Astrocyte (in vitro differentiated cells and primary cell): ENCODE measurements around the gene ABCA3. TPM values are rescaled to one million over a fixed set of nuclear protein-coding genes. Genes with fewer than 3 reads are reported as not detected.

Experiments used
- DNase-seq: peaks from one replicate; pipeline ENCODE4 v3.0.0-alpha.2; 2010; ENCODE audit warnings: low read depth
- FAIRE-seq: peaks from 2 replicates; lab custom pipeline; 2011; peaks lifted over from hg19 to GRCh38; lab: Jason Lieb, UNC
- H2AFZ ChIP-seq: 2 replicates; pipeline ENCODE4 v1.6.0; 2012; ENCODE audit warnings: low read depth, low read length, inconsistent platforms
- H3K27ac ChIP-seq: 2 replicates; pipeline ENCODE4 v1.5.1; 2011; ENCODE audit warnings: low read depth, low read length, inconsistent platforms
- H3K27me3 ChIP-seq: 2 replicates; pipeline ENCODE4 v1.6.0; 2011; ENCODE audit warnings: low read length, inconsistent platforms; ENCODE audit not compliant: insufficient read depth
- H3K36me3 ChIP-seq: 2 replicates; pipeline ENCODE4 v1.5.1; 2011; ENCODE audit warnings: low read length, inconsistent platforms; ENCODE audit not compliant: insufficient read depth
- H3K4me1 ChIP-seq: 2 replicates; pipeline ENCODE4 v1.5.1; 2011; ENCODE audit warnings: low read length, inconsistent platforms; ENCODE audit not compliant: insufficient read depth
- H3K4me2 ChIP-seq: 2 replicates; pipeline ENCODE4 v1.6.0; 2012; ENCODE audit warnings: low read length, inconsistent platforms
- H3K4me3 ChIP-seq: 2 replicates; pipeline ENCODE4 v1.5.1; 2011; ENCODE audit warnings: low read depth, mild to moderate bottlenecking, low read length, inconsistent platforms; ENCODE audit not compliant: insufficient read depth
- H3K79me2 ChIP-seq: 2 replicates; pipeline ENCODE4 v1.6.0; 2012; ENCODE audit warnings: mild to moderate bottlenecking, low read length, inconsistent platforms; ENCODE audit not compliant: insufficient read depth
- H3K9ac ChIP-seq: 2 replicates; pipeline ENCODE4 v1.6.0; 2012; ENCODE audit warnings: mild to moderate bottlenecking, low read length, inconsistent platforms
- H3K9me3 ChIP-seq: 2 replicates; pipeline ENCODE4 v1.5.1; 2012; ENCODE audit warnings: low read depth, mild to moderate bottlenecking, low read length, inconsistent platforms; ENCODE audit not compliant: insufficient read depth
- H4K20me1 ChIP-seq: 2 replicates; pipeline ENCODE4 v1.6.0; 2012; ENCODE audit warnings: low read length, inconsistent platforms; ENCODE audit not compliant: insufficient read depth
- H3K27ac Mint-ChIP-seq: one replicate; pipeline ENCODE4 v1.8.0; 2021; ENCODE audit warnings: mild to moderate bottlenecking, mixed read lengths; ENCODE audit not compliant: unreplicated experiment
- H3K27me3 Mint-ChIP-seq: one replicate; pipeline ENCODE4 v1.8.0; 2021; ENCODE audit warnings: low read depth, mixed read lengths; ENCODE audit not compliant: unreplicated experiment
- H3K36me3 Mint-ChIP-seq: one replicate; pipeline ENCODE4 v1.8.0; 2021; ENCODE audit warnings: low read depth, mixed read lengths; ENCODE audit not compliant: unreplicated experiment
- H3K4me1 Mint-ChIP-seq: one replicate; pipeline ENCODE4 v1.8.0; 2021; ENCODE audit warnings: low read depth, mixed read lengths; ENCODE audit not compliant: unreplicated experiment
- H3K4me3 Mint-ChIP-seq: one replicate; pipeline ENCODE4 v1.8.0; 2021; ENCODE audit warnings: mild to moderate bottlenecking, moderate library complexity, mixed read lengths; ENCODE audit not compliant: unreplicated experiment
- H3K9me3 Mint-ChIP-seq: one replicate; pipeline ENCODE4 v1.8.0; 2021; ENCODE audit warnings: mild to moderate bottlenecking, mixed read lengths; ENCODE audit not compliant: unreplicated experiment
- CTCF ChIP-seq: IDR thresholded peaks from 2 replicates; pipeline ENCODE4 v1.5.1; 2011; ENCODE audit warnings: low read depth, mild to moderate bottlenecking, inconsistent platforms, low read length, moderate library complexity; ENCODE audit not compliant: insufficient read depth
- EZH2 ChIP-seq: IDR thresholded peaks from 2 replicates; pipeline ENCODE4 v1.6.1; 2012; ENCODE audit warnings: mild to moderate bottlenecking, low read length, inconsistent platforms; ENCODE audit not compliant: insufficient read depth
- total RNA-seq: library from RNA; stranded (reverse); gene quantifications from 2 replicates; pipeline ENCODE4 v1.2.1, GENCODE V29; 2021

Gene ABCA3
- total RNA-seq, 1 donor from 2014 or later = 4.8 TPM

- peak within 1 kb of the TSS; percentile 72 for H3K4me3 ChIP-seq
- Mint-ChIP-seq H3K9me3 (no peaks in the 10 kb centered on the region), H3K36me3 (peaks cover 8% of the 10 kb centered on the region), H3K4me1 (peaks cover 9% of the 10 kb centered on the region), H3K27ac (peak within 1 kb of the TSS; percentile 89), H3K4me3 (peak within 1 kb of the TSS; percentile 92), H3K27me3 (no peaks in the 10 kb centered on the region)
- peak within 1 kb of the TSS; percentile 85 for H3K9ac ChIP-seq
- H4K20me1 ChIP-seq = peaks cover 43% of the 10 kb centered on the region
- H3K9me3 ChIP-seq = no peaks in the 10 kb centered on the region
- H3K27ac ChIP-seq = peak within 1 kb of the TSS; percentile 50
- peaks cover 28% of the 10 kb centered on the region for H3K36me3 ChIP-seq
- TF ChIP-seq CTCF (peak; percentile 19), EZH2 (no peak)
- H3K4me1 ChIP-seq = peaks cover 7% of the 10 kb centered on the region
- DNase-seq = peak; percentile 84
- FAIRE-seq = no peak
- no peaks in the 10 kb centered on the region for H3K27me3 ChIP-seq
- peak within 1 kb of the TSS; percentile 89 for H3K4me2 ChIP-seq
- H2AFZ ChIP-seq = no peak within 1 kb of the TSS
- peaks cover 8% of the 10 kb centered on the region for H3K79me2 ChIP-seq
These were observed 89.0 kb downstream of the ABCA3 start, which contains the start of gene ECI1 for GRCh38 chr16:2251296-2252111. TSS of gene ECI1 (minus strand) at chr16:2251587. CDS start at chr16:2251566, 21 bp downstream.

GRCh38 chr16:2250652-2251295 lies 89.8 kb downstream of the ABCA3 start:
- no peaks in the 10 kb centered on the region for H3K27me3 ChIP-seq
- no peak overlapping the region for H2AFZ ChIP-seq
- peak overlapping the region; percentile 85 for H3K9ac ChIP-seq
- peaks cover 9% of the 10 kb centered on the region for H3K4me1 Mint-ChIP-seq
- H3K36me3 Mint-ChIP-seq = peaks cover 10% of the 10 kb centered on the region
- peak overlapping the region; percentile 89 for H3K4me2 ChIP-seq
- no peaks in the 10 kb centered on the region for H3K9me3 ChIP-seq
- peak overlapping the region; percentile 92 for H3K4me3 Mint-ChIP-seq
- H3K27ac Mint-ChIP-seq = peak overlapping the region; percentile 89
- H3K36me3 ChIP-seq = peaks cover 27% of the 10 kb centered on the region
- peaks cover under 1% of the 10 kb centered on the region for H3K79me2 ChIP-seq
- no peaks in the 10 kb centered on the region for H3K9me3 Mint-ChIP-seq
- H3K27me3 Mint-ChIP-seq = no peaks in the 10 kb centered on the region
- no peak for FAIRE-seq
- H4K20me1 ChIP-seq = peaks cover 36% of the 10 kb centered on the region
- peak overlapping the region; percentile 50 for H3K27ac ChIP-seq
- TF ChIP-seq EZH2 = no peak
- TF ChIP-seq CTCF = no peak
- H3K4me1 ChIP-seq = peaks cover 7% of the 10 kb centered on the region
- DNase-seq = no peak
- peak overlapping the region; percentile 72 for H3K4me3 ChIP-seq
